HG03060 (cell line): ENCODE data around the gene ZNF830.
"Not testable (repeated sequence)": the region's sequence is repeated elsewhere in the genome, so short reads cannot be mapped to it uniquely, and the experiment has no call there.

Experiments used
- ATAC-seq: cut with Tn5 transposase; IDR thresholded peaks from one replicate; pipeline ENCODE4 v1.9.1; 2021; ENCODE audit warnings: low read depth, moderate number of reproducible peaks; ENCODE audit not compliant: unreplicated experiment

Gene ZNF830

GRCh38 chr17:34989473-34989872 is 28.1 kb downstream of the ZNF830 start:
- no peak for ATAC-seq

GRCh38 chr17:34990921-34991365 is 29.6 kb downstream of the ZNF830 start:
- no peak for ATAC-seq

GRCh38 chr17:34991606-34992005 is 30.3 kb downstream of the ZNF830 start:
- ATAC-seq, result no peak

- no peak for ATAC-seq
Observed at GRCh38 chr17:34993031-34993430, 31.7 kb downstream of the ZNF830 start.

- no peak for ATAC-seq
Observed at GRCh38 chr17:34996422-34997285, 35.3 kb downstream of the ZNF830 start.

GRCh38 chr17:34997355-34997862 is 36.1 kb downstream of the ZNF830 start:
- no peak for ATAC-seq

GRCh38 chr17:34998205-34998604 is 36.9 kb downstream of the ZNF830 start:
- ATAC-seq, result no peak

- no peak for ATAC-seq
Observed at GRCh38 chr17:34999456-34999855, 38.1 kb downstream of the ZNF830 start.

- ATAC-seq, result not testable (repeated sequence)
Observed at GRCh38 chr17:35000965-35001364, 39.6 kb downstream of the ZNF830 start.

- ATAC-seq, result no peak
Observed at GRCh38 chr17:35001549-35001948, 40.2 kb downstream of the ZNF830 start.

- ATAC-seq, result no peak
Observed at GRCh38 chr17:35002876-35003551, 41.7 kb downstream of the ZNF830 start.

- no peak for ATAC-seq
Observed at GRCh38 chr17:35003778-35004177, 42.4 kb downstream of the ZNF830 start.

- ATAC-seq, result no peak
Observed at GRCh38 chr17:35006345-35006744, 45.0 kb downstream of the ZNF830 start.

GRCh38 chr17:35006961-35007360 is 45.6 kb downstream of the ZNF830 start:
- no peak for ATAC-seq

- ATAC-seq, result no peak
Observed at GRCh38 chr17:35010093-35010492, 48.8 kb downstream of the ZNF830 start.

GRCh38 chr17:35011671-35012216 is 50.4 kb downstream of the ZNF830 start:
- no peak for ATAC-seq
